Hematopoietic multipotent progenitor cell (in vitro differentiated cells): ENCODE data around the gene MYOZ1. TPM values are rescaled to one million over a fixed set of nuclear protein-coding genes. Genes with fewer than 3 reads are reported as not detected.
"Not testable (repeated sequence)": the region's sequence is repeated elsewhere in the genome, so short reads cannot be mapped to it uniquely, and the experiment has no call there.

ENCODE experiments used
- DNase-seq, 3 donors: peaks; one replicate each; pipeline ENCODE4 v3.0.0-alpha.2; 2011 to 2015; ENCODE audit warnings: low read depth in 2 of 3, low spot score in 2 of 3
- total RNA-seq: library from RNA; depleted of rRNA; stranded (reverse); fragments of >200 nt; gene quantifications from one replicate; pipeline ENCODE4 v1.2.3, GENCODE V29; 2012

Gene MYOZ1
- not detected for total RNA-seq

- DNase-seq: no peak
Measured at GRCh38 chr10:73641328-73642060, at the start of gene MYOZ1. TSS of gene MYOZ1 (minus strand) at chr10:73641474. CDS start at chr10:73640017, 1,457 bp downstream.

DNA sequence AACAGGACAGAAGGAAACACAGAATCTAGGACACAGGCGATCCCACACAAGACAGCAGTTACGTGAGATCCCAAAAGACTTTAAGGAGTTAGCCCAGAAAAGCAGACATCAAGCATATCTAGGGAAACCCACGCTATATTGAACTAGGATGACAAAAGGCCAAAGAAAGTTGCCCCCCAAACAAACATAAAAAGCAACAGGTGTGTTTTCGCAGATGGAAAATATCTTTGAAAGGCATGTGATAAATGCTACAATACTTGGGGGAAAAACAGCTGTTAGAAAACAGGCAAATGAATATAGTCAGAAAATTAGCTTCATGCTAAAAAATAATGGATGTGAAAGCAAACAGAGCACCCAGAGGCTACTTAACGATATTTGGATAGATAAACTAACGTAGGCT is 49.5 kb upstream of the MYOZ1 start:
- DNase-seq: not testable (repeated sequence)

- DNase-seq: not testable (repeated sequence)
Measured at GRCh38 chr10:73689596-73689995, 48.3 kb upstream of the MYOZ1 start.

GRCh38 chr10:73687641-73688040 is 46.4 kb upstream of the MYOZ1 start:
- DNase-seq: peak in 1 of 3 donors; percentile 0

DNA sequence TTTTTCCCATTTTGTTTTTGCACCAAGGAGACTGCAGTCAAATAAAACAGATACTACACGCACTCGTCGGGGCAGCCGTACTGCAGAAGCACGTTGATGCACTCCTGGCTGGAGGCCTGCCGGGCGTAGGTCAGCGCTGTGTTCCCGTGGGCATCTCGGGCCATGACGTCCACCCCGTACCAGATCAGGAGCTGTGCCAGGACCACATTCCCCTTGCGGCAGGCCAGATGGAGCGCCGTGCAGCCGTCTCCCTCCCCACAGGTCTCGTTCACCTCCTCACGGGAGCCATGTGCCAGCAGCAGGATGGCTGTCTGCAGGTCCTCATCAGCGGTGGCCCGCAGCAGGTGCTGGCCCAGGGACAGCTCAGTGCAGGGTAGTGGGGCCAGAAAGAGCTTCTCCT is 33.3 kb upstream of the MYOZ1 start:
- not testable (repeated sequence) for DNase-seq

DNA sequence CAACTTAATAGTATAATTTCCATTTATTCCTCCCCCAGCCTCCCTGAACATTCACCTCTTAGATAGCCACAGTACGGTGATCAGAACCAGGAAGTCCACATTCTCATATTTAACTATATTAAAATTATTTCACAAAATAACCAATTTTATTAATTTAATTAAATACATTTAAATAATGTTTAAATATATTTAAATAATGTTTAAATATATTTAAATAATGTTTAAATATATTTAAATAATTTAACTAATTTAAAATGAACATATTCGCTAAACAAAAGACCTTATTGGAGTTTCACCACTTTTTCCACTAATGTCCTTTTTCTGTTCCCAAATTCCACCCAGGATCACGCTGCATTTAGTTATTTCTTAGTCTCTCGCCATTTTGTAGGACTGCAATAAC is 27.1 kb upstream of the MYOZ1 start:
- not testable (repeated sequence) for DNase-seq

DNA sequence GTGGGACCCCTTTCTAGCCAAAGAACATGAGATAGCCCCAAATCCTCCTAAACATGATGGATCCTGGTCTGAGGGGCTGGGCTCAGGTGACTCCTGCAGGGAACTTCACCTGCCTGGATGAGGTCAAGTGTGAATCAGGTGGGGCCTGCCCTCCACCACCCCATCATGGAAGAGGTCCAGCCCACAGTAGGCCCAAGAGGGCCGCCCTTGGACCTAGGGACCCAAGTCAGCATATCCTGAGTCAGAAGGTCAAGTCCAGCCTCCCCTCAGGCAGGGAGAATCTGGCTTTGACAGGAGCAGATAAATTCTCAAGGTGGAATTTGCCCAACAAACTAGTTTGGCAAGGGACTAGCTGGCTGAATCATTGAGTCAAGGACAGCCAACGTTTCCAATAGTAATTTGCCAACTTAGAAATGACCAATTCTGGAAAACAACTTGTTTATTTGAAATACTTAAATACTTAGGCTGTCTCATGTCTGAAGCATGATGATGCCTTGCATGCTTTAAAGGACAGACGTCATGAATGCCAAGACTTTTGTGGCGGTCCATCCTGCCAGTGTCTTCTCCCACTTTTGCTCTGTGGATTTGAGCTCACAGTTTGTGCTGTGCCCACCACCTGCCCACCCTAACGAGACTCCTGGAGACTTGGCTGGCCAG is 25.0 kb upstream of the MYOZ1 start:
- not testable (repeated sequence) for DNase-seq

DNA sequence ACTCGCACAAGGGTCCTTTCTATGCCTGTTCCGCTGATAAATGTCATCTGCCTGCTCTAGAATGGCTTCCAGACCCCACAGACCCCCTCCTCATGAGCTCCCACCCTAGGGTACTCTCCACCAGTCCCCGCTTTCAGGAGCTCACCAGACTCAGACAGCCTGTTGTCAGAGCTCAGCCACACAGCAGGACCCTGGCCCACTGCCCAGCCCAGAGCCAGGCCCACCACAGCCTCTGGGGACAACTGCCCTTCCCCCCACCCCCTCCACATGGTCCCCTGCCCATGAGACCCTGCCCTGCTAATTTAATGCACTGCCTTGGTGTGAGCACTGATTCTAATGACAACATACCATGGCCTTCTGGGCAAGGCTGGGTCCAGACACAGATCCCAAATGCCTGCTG is 24.3 kb upstream of the MYOZ1 start:
- not testable (repeated sequence) for DNase-seq

GRCh38 chr10:73664156-73665040 is 23.1 kb upstream of the MYOZ1 start:
- DNase-seq: not testable (repeated sequence)

DNA sequence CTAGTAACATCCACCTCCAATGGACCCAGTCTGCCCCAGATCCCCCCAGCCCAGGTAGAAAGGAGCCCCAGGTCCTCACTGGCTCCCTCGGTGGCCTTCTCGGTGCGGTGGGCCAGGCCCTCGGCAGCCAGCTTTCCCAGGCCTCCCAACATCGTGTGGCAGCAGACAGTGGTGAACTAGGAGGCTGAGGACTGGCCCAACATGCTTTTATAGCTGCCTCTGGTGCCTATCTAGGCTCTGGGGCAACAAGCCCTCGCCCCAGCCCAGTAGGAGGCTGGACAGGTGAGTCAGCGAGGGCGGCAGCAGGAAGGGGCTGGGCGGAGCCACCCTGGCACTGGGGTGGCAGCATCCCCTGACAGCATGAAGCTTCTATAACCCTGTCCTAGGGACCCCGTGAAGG is 22.3 kb upstream of the MYOZ1 start:
- DNase-seq: not testable (repeated sequence)

DNA sequence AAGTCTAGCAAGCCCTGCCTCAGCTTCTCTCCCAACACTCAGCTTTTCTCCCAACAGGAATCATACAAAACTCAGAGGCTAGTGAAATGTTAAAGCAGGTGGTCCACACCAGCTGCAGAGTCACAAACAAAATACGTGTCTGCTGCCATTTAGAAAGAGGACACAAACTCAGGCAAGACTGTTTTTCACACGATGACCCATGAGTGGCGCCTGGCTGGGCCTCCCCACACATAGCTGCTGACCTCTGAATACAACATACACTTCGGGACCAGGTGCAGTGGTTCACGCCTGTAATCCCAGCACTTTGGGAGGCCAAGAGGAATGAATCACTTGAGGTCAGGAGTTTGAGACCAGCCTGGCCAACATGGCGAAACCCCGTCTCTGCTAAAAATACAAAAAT is 21.4 kb upstream of the MYOZ1 start:
- not testable (repeated sequence) for DNase-seq

GRCh38 chr10:73655990-73656298 is 14.7 kb upstream of the MYOZ1 start, which contains the start of gene SYNPO2L:
TSS of gene SYNPO2L (minus strand) at chr10:73656029. CDS start at chr10:73655922, 107 bp downstream.
- no peak for DNase-seq

- no peak for DNase-seq
Measured at GRCh38 chr10:73655257-73655989, 14.1 kb upstream of the MYOZ1 start.

DNA sequence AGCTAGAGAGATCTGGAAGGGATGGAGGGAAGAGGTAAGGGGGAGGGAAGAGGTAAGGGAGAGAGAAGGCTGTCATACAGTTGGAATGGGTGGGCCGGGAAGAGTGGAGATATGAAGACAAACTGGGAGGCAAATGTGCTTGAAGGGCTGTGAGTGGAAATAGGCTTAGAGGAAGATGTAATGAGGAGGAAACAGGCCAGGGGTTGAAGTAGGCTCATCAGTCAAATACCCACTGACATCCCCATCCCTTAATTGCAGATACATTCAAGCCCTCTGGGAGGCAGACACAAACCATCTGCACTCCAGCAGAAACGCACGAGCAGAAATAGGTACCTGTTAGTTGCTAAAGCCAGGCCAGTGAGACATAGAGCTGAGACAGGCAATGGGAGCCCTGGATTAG is 12.4 kb upstream of the MYOZ1 start:
- DNase-seq: peak in 1 of 3 donors; percentile 35

GRCh38 chr10:73653195-73653594 is 11.9 kb upstream of the MYOZ1 start:
- no peak for DNase-seq

DNA sequence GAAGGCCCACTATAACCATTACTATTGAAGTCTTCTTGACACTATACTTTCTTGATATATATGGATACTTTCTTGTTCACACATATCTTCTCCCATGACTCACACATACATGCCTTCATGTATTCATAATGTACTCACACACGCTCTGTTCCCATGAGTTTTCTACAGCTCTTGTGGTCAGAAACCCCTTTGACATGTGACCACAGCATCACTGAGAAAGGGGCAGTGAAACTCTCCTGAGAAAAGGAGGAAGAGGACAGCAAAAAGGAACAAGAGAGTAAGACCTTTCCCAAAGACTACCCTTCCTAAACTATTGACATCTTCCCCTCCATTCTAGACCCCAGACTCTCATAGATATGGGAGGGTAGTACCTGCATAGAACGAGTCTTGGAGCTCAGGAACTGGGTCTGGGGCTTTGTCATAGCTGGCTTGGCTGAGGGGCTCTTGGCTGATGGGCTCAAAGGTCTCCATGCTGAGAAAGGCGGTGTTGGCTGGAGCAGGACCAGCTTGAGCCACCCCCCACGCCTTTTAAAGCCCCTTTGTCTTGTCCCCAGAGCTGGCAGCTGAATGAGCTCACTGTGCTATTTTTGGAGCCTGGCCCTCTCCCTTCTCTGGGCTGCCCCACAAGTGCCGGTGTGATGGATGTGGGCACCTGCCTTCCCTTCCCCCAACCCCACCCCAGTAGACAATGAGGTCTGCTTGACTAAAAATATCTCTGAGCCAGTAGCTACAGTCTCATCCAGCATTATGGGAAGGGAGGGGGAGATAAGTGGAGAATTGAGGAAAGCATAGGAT is 9.5 kb upstream of the MYOZ1 start:
- no peak for DNase-seq

DNA sequence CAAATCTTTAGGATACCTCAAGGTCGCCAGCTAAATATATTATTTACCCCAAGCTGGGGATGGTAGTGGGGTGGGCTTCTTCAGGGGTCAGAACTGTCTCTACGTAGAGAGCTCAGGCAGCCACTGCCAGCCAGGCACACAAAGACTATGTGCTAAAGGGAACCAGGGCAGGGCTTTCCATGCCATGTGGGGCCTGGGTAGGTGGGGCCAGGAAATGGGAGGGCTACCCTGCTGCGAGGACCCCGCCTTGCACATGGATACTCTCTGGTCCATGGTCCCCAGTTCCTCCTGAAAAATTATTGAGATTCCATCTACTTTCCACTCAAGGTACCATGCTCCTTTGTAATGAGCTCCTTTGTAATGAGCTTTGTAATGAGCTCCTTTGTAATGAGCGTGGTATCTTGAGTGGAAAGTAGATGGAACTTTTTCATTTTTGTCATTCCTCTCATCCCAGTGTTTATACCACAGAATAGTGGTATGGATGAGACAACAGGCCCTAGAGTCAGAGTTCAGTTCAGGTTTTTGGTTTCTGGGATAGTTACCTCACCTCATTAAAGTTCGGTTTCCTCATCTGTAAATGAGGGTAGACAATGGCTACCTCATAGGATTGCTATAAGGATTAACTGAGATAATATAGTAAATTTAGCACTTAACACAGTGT is 8.7 kb upstream of the MYOZ1 start:
- DNase-seq: no peak

GRCh38 chr10:73648975-73649829 is 7.9 kb upstream of the MYOZ1 start:
- DNase-seq: no peak
